NB4 (cell line): Measurements from ENCODE around the gene SMCR8.
"Not testable (repeated sequence)": the region's sequence is repeated elsewhere in the genome, so short reads cannot be mapped to it uniquely, and the experiment has no call there.

Experiments used
- DNase-seq: peaks from one replicate; pipeline ENCODE4 v3.0.0; 2010; ENCODE audit warnings: low read depth
- H3K4me3 ChIP-seq: one replicate; pipeline ENCODE4 v1.5.1; 2011; ENCODE audit warnings: mild to moderate bottlenecking, low read depth, low read length, moderate library complexity
- MAX ChIP-seq: IDR thresholded peaks from 2 replicates; pipeline ENCODE4 v1.6.1; 2011; ENCODE audit warnings: low read depth, low read length
- MYC ChIP-seq: IDR thresholded peaks from 2 replicates; pipeline ENCODE4 v1.6.1; 2011; ENCODE audit warnings: low read depth, low read length
- POLR2A ChIP-seq: IDR thresholded peaks from 2 replicates; pipeline ENCODE4 v1.6.1; 2011; ENCODE audit warnings: mild to moderate bottlenecking; ENCODE audit not compliant: insufficient read length; ENCODE audit errors: extremely low read depth
- TF ChIP-seq, protein P1 (sequence below): IDR thresholded peaks from one replicate; pipeline ENCODE4 v1.5.1; 2012; ENCODE audit warnings: low read depth, low read length

SMCR8 gene

DNA sequence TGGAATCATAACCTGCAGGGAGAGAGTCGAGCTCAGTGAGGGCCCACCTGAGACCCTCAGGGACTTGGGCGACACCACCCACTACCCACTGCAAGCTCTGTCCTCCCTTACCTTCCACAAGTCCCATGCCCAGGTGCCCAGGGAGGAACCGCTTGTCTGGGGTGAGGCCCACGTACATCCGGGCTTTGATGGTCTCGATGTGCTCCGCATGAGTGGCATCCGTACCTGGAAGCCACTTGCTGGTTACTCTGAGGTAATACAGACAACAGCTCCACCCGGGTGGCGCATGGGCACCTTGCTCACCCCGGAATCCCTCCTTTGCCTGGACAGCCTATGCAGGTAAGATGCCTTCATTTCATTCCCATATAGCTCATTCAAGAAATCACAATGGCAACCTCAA, 29.8 kb upstream of the SMCR8 start:
- no peak for TF ChIP-seq MAX
- TF ChIP-seq, protein P1, sequence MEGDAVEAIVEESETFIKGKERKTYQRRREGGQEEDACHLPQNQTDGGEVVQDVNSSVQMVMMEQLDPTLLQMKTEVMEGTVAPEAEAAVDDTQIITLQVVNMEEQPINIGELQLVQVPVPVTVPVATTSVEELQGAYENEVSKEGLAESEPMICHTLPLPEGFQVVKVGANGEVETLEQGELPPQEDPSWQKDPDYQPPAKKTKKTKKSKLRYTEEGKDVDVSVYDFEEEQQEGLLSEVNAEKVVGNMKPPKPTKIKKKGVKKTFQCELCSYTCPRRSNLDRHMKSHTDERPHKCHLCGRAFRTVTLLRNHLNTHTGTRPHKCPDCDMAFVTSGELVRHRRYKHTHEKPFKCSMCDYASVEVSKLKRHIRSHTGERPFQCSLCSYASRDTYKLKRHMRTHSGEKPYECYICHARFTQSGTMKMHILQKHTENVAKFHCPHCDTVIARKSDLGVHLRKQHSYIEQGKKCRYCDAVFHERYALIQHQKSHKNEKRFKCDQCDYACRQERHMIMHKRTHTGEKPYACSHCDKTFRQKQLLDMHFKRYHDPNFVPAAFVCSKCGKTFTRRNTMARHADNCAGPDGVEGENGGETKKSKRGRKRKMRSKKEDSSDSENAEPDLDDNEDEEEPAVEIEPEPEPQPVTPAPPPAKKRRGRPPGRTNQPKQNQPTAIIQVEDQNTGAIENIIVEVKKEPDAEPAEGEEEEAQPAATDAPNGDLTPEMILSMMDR, result no peak
- H3K4me3 ChIP-seq, result no peak overlapping the region
- no peak for DNase-seq

DNA sequence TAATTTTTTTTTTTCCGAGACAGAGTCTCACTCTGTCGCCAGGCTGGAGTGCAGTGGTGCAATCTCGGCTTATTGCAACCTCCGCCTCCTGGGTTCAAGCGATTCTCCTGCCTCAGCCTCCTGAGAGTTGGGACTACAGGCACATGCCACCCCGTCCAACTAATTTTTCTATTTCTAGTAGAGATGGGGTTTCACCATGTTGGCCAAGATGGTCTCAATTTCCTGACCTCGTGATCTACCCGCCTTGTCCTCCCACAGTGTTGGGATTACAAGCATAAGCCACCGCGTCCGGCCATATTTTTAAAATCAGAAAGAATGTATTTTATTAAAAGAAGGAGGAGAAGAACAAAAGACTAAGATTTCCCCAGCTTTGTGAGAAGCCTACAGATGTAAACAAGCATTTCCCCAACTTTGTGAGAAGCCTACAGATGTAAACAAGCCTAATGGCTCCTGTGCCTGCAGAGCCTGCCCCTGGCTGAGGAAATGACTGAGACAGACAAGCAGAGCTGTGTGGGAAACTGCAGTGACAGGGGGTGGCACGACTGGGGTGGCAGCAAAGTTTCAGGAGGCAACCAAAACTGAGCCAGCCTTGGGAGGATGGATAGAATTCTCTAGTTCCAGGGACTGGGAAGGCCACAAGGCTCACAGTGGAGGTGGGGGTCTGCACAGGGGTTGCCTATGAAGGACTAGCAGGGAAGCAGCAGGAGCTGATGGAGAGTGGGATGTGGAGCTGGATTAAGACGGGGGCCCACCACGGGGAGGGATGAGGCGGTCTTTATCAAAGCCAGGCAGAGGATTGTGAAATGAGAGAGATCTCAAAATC, 23.2 kb upstream of the SMCR8 start:
- H3K4me3 ChIP-seq, result no peak overlapping the region
- TF ChIP-seq, protein P1, result no peak
- TF ChIP-seq MAX (no peak), MYC (no peak), POLR2A (no peak)
- no peak for DNase-seq

GRCh38 chr17:18298061-18298460, 17.0 kb upstream of the SMCR8 start:
- DNase-seq, H3K4me3 ChIP-seq: not testable (repeated sequence)

DNA sequence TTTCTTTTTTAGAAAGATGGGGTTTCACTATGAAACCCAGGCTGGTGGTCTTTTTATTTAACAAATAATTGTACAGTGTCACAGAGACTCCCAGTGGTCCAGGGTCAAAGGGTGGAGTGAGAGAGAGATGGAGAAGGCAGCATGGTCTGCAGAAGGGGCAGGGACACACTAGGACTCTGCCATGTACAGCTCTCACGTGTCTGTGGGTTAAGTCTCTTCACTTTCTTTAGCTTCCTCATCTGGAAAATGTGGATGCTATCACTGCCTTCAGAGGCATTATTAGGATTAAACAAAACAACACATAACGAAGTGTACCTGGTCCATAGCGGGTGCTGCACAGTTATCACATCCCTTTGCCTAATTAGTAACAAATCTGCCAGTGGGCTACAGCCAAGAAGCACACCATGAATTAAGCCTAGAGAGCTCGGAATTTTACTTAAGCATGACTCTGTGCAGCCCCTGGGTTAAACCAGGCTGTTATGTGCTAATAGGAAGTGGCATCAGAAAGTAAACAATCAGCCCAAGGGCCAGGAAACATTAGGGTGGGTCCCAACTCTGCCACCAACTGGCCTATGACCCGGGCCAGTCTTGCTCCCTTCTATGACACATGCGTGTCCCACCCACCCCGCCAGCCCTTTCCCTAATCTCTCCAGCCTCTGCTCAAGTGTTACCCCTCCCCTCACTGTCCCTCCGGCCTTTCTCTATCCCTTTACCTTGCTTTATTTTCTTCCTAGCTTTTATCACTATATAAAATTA, 14.2 kb upstream of the SMCR8 start:
- TF ChIP-seq MAX (no peak), POLR2A (no peak), MYC (no peak)
- TF ChIP-seq, protein P1, result no peak
- DNase-seq, result no peak

GRCh38 chr17:18303206-18303605, 11.9 kb upstream of the SMCR8 start:
- not testable (repeated sequence) for DNase-seq, H3K4me3 ChIP-seq

More for the DNA sequence above, 14.2 kb upstream of the SMCR8 start:
- H3K4me3 ChIP-seq, result no peak overlapping the region

DNA sequence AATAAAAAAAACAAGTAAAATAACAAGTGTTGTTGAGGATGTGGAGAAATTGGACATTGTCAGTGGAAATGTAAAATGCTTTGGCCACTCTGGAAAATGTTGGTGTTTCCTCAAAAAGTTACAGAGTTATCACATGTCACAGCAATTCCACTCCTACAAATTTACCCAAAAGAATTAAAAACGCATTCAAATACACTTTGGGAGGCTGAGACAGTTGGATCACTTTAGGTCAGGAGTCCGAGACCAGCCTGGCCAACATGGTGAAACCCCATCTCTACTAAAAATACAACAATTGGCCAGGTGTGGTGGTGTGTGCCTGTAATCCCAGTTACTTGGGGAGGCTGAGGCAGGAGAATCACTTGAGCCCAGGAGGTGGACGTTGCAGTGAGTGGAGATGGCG, 5.9 kb upstream of the SMCR8 start:
- DNase-seq, result no peak
- no peak for TF ChIP-seq POLR2A
- no peak for TF ChIP-seq MYC
- TF ChIP-seq, protein P1, result no peak
- no peak for TF ChIP-seq MAX
- no peak overlapping the region for H3K4me3 ChIP-seq

DNA sequence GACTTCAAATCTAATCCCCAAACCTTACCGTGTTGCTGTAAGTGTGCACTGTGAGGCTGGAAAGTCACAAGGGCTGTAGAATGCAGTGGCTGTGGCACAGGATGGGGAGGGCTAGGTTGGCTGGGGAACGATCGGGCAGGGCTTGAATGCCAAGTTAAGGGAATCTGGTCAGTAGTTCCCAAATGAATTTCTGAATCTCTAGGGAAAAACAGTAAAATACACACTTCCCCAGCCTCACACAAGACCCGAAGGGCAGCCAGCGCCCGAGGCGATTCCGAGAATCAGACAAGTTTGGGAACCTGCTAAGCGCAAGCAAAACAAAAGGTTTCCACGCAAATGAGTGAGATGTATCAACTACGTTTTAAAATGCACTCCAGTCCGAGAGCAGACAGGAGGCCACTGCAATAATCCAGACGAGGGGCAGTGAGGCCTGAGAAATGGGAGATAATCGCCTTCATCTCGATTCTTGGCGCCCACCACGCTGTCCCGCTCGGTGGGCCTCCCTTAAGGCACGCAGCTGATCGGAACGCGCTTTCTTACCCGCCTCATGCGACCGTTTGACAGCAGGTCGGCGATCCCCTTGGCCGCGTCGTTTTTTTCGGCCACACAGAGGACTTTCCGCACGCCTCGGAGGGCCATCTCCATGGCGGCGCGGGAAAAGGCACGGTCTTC, 898 bp upstream of the SMCR8 start:
- H3K4me3 ChIP-seq, result peak overlapping the region; percentile 98
- peak; percentile 33 for DNase-seq
- TF ChIP-seq MYC, result 0 out of 2 replicates have a peak, but pooled peaks have one; percentile 25
- TF ChIP-seq, protein P1, result no peak
